GM12872 (cell line): ENCODE results near the gene KIAA0825.

Experiments
- TF ChIP-seq, protein P1 (sequence below): IDR thresholded peaks from 3 replicates; pipeline ENCODE4 v1.5.1; 2011; ENCODE audit warnings: low read depth, mild to moderate bottlenecking, low read length, moderate library complexity; ENCODE audit not compliant: insufficient read depth

The KIAA0825 gene

GRCh38 chr5:94353605-94354004, 264.8 kb downstream of the KIAA0825 start:
- TF ChIP-seq, protein P1, sequence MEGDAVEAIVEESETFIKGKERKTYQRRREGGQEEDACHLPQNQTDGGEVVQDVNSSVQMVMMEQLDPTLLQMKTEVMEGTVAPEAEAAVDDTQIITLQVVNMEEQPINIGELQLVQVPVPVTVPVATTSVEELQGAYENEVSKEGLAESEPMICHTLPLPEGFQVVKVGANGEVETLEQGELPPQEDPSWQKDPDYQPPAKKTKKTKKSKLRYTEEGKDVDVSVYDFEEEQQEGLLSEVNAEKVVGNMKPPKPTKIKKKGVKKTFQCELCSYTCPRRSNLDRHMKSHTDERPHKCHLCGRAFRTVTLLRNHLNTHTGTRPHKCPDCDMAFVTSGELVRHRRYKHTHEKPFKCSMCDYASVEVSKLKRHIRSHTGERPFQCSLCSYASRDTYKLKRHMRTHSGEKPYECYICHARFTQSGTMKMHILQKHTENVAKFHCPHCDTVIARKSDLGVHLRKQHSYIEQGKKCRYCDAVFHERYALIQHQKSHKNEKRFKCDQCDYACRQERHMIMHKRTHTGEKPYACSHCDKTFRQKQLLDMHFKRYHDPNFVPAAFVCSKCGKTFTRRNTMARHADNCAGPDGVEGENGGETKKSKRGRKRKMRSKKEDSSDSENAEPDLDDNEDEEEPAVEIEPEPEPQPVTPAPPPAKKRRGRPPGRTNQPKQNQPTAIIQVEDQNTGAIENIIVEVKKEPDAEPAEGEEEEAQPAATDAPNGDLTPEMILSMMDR, result no peak

- TF ChIP-seq, protein P1, result no peak
Measured at GRCh38 chr5:94347130-94347529, 271.3 kb downstream of the KIAA0825 start.

- TF ChIP-seq, protein P1, result no peak
Measured at GRCh38 chr5:94345257-94345656, 273.1 kb downstream of the KIAA0825 start.

- TF ChIP-seq, protein P1, result no peak
Measured at GRCh38 chr5:94337617-94338016, 280.8 kb downstream of the KIAA0825 start.

DNA sequence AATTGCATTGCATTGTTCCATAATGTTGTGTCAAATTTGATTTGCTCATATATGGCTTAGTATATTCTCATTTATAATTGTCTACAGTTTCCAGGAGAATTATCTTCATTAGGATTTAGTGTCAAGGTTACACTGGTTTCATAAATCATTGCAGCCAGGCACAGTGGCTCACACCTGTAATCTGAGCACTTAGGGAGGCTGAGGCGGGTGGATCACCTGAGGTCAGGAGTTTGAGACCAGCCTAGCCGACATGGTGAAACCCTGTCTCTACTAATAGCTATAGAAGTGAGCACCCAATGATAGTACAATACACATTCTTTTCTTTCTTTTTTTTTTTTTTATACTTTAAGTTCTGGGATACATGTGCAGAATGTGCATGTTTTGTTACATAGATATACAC, 282.5 kb downstream of the KIAA0825 start:
- TF ChIP-seq, protein P1, result no peak

- TF ChIP-seq, protein P1, result no peak
Measured at GRCh38 chr5:94329115-94329514, 289.3 kb downstream of the KIAA0825 start.

GRCh38 chr5:94326586-94326985, 291.8 kb downstream of the KIAA0825 start:
- TF ChIP-seq, protein P1, result no peak
